NCI-H128 (cell line): ENCODE data around the gene NCKAP5.
"Not testable (repeated sequence)": the region's sequence is repeated elsewhere in the genome, so short reads cannot be mapped to it uniquely, and the experiment has no call there.

Source experiments
- DNase-seq: peaks from one replicate; lab custom pipeline; 2025; ENCODE audit not compliant: unreplicated experiment; lab: John Stamatoyannopoulos, UW

NCKAP5 gene

DNA sequence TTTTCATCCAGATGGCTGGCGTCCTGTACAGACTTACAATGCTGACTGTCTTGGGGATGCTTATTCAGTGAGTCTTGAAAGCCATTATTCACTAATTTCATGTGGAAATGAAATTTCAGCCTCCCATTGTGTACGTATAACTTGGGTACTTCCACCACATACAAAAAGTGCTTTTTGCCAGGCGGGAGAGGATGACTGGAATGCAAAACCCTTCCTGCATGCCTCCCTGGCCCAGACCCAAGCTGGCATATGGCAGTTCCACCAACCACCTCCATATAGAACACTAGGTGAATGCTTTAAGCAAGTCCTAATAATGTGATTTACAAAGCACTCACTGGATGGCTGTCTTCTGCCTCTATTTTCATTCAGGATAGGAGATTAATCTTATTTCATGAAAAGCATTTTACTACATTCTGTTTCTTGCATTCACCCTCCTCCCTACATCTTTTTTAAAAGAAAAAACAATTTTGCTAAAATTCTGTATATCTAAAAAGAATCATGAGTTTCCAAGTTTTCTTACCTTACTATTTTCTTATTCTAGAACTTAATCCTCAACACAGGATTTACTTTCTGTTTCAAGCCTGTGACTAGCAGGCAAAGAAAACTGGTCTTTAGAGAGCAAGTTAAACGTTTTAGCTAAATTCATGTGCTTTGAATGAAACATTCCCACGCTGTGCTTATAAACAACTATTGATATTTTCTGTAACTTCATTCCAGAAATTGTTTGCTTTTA, 327.6 kb downstream of the NCKAP5 start:
- no peak for DNase-seq

- DNase-seq, result no peak
Measured at GRCh38 chr2:133235968-133236367, 332.3 kb downstream of the NCKAP5 start.

DNA sequence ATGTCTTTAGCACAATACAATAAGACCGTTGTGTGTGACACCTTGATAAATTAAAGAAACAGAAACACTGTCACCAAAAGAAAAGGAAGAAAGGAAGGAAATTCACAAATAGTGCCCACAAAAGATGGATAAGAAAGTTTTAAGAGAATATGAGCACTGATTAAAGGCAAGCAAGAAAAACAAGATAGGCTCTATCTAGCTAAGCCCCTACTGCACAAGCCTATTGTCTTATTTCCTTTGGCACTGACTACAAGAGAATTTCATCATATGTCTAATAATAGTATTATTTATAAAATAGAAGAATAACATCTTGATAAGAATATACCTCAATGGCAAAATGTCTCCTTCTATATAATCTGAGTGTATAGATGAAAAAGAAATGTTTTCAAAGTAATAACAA, 335.7 kb downstream of the NCKAP5 start:
- DNase-seq, result no peak

- DNase-seq, result no peak
Measured at GRCh38 chr2:133231264-133231663, 337.0 kb downstream of the NCKAP5 start.

- no peak for DNase-seq
Measured at GRCh38 chr2:133229974-133230373, 338.3 kb downstream of the NCKAP5 start.

DNA sequence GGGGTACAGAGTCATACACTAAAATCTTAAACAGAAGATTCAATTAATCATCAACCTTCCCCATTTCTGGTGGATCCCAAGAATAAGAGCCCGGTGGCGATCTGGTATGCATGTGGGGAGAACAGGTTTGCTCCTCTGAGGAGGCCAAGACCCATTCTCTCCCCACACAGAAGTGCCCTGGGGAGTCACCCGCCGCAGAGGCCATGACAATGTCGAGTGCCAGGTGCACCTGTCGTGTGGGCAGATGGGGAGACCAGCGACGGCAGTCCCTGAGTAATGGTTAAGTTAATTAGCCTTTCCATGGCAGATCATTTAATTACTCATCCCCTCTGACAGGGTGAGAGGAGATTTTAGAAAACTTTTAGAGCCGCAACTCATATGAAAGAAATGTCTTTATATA, 345.0 kb downstream of the NCKAP5 start:
- no peak for DNase-seq

GRCh38 chr2:133221398-133221797, 346.9 kb downstream of the NCKAP5 start:
- DNase-seq, result no peak

DNA sequence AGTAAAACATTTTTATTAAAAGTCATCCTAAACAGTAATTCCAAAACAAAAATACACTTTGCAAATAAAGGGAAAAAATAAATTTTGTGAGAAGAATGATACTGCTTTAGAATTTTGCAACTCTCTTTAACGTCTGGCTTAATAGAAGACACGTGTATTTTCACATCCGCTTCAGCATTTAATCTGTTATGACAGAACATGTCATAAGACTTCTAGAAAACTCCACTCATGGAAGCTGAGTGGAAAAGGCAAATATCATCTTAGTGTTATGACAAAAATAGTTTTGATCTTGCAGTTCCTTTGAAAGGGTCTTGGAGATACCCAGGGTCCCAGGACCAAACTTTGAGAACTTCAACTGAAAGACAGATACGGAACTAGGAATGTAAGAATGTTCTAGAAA, 350.1 kb downstream of the NCKAP5 start:
- DNase-seq, result no peak

DNA sequence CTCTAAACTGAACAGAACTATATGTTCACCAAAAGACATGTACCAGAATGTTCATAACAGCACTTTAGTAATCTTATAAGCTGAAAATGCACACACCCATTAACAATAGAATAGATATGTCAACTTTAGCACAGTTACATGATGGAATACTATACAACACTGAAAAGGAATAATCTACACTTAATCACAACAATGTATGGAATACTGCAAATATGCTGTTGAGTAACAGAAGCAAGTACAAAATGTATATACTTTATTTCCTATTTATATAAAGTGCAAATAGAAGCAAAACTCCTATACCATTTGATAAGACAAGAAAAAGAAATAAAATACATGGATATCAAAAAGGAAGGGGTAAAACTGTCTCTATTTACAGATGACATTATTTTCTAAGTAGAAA, 352.8 kb downstream of the NCKAP5 start:
- no peak for DNase-seq

DNA sequence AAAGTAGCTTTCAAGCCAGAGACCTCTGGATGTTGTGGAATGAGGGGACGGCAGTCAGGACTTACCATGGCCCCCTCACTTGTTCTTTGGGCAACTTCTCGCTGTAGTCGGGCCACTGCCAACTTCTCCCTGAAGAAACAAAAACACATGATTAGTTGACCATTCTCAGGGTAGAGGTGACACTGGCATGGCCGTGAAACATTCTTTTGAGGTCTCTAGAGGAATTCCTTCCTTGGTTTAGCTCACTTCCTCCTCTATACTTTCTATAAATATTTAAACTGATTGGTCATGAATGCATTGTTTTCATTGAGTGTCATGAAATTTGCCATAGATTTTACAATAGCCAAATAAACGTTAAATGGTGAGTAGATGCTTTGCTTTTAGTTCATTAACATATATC, 354.6 kb downstream of the NCKAP5 start:
- no peak for DNase-seq

- DNase-seq, result no peak
Measured at GRCh38 chr2:133209325-133209724, 358.9 kb downstream of the NCKAP5 start.

DNA sequence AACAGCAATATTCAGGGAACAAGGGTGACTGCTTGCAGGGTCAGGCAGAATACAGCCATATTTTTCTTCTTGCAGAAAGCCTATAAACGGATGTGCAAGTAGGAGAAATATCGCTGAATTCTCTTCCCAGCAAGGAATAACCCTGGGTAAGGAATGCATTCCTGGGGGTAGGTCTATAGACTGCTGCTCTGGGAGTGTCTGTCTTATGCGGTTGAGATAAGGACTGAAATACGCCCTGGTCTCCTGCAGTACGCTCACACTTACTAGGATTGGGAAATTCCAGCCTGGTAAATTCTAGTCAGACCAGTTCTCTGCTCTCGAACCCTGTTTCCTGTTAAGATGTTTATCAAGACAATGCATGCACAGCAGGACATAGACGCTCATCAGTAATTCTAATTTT, 361.6 kb downstream of the NCKAP5 start:
- DNase-seq, result not testable (repeated sequence)

DNA sequence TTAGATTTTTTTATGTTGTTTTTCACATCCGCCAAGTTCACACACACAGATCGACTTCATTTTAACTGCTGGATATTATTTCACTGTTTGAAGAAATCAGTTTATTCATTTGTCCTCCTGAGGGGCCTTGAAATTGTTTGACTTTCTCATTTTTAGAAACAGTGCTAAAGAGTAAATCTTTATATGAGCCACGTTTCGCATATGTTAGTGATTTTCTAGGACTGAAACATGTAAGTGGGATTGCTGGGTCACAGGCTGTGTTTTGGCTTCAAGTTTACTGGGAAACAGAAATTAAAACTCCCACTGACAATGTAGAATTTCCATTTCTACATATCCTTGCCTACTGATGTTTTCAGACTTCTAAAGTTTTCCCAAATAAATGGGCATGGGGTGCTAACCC, 363.8 kb downstream of the NCKAP5 start:
- DNase-seq, result no peak

DNA sequence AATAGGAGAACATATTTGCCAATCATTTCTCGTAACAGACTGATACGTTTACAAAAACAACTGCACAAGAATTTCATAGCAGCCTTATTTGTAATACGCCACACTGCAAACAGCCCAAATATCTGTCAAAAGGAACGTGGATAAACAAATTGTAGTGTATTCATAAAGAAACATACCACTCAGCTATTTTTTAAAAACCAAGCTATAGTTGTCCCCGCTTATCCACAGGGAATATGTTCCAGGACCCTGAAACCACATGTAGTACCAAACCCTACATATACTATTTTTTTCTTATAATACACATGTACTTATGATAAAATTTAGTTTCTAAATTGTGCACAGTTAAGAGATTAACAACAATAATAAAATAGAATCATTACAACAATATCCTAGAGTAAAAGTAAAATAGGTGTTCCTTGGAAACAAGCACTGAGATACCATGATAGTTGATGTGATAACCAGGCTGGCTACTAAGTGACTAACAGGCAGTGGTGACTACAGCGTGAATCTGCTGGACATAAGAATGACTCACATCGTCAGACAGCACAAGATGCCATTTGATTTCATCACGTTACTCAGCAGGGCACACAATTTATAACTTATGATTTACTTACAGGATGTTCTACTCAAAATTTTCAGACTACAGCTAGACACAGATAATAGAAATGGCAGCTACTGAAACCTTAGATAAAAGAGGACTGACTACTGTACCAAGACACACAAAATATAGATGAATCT, 367.4 kb downstream of the NCKAP5 start:
- no peak for DNase-seq

DNA sequence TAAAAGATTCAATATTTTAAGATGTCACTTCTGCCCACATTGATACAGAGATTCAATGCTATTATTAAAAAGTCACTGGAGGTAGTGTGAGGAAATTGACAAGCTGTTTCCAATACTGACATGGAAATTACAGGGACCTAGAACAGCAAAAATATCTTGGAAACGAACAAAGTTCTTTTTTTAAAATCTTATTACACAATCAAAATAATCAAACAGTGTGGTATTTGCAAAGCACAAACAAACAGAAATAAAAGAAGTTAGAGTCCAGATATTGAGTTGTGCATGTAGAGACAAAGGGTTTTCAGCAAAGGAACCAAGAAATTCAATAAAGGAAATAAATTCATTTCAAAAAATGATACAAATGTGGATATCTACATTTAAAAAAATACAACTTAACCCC, 369.6 kb downstream of the NCKAP5 start:
- DNase-seq, result no peak

GRCh38 chr2:133197156-133197555, 371.1 kb downstream of the NCKAP5 start:
- no peak for DNase-seq

GRCh38 chr2:133194777-133195335, 373.4 kb downstream of the NCKAP5 start:
- no peak for DNase-seq

DNA sequence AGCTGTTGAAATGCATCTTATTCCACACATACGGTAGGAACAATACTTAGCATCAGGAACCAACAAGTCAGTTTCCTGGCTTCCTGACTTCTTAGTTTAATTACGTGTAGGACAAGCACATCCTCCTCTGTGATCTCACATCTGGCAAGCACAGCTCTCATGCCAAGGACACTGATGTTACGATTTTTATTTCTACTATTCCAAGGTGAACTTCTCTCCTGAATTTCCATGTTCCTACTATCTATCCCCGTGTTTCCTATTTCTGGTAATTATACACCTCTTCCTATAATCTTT, 374.0 kb downstream of the NCKAP5 start:
- no peak for DNase-seq

- DNase-seq, result no peak
Measured at GRCh38 chr2:133193544-133194361, 374.5 kb downstream of the NCKAP5 start.

DNA sequence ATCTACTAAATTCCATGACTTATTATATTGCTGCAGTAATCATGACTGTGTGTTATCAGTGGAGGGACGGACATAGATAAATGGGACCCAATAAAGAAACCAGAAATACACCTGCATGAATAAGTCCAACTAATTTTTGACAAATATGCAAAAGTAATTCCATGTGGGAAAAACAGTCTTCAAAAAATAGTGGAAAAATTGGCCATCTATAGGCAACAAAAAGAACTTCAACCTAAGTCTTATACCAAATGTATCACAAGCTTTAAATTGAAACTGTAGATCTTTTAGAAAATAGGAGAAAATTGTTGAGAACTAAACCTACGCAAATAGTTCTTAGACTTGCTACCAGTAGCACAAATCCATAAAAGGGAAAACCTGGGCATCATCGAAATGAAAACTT, 376.2 kb downstream of the NCKAP5 start:
- DNase-seq, result no peak

- no peak for DNase-seq
Measured at GRCh38 chr2:133177196-133177595, 391.1 kb downstream of the NCKAP5 start.

DNA sequence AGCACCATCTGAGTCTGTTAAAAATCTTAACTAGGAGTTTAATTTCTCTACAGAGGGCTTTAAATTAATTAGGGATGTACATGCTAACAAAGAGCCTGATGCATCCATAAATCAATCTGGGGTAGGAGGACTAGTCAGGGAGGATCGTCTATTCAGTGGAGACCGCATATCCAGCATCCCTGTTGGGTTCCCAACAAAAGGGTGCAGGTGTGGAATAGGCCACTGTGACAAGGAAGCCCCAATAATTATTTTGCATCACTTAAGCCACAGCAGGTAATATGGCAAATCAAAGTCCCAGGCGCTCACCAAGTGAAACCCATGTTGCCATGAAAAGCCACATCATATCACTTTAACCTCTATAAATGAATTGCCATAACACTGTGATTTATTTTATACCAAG, 392.3 kb downstream of the NCKAP5 start:
- no peak for DNase-seq
